GM21723 (cell line): Measurements from ENCODE around the gene BUB3.

Experiments used
- ATAC-seq: cut with Tn5 transposase; IDR thresholded peaks from one replicate; pipeline ENCODE4 v1.9.1; 2021; ENCODE audit warnings: mild to moderate bottlenecking, moderate library complexity; ENCODE audit not compliant: unreplicated experiment

Gene BUB3

GRCh38 chr10:123140983-123141390 lies 13.2 kb upstream of the BUB3 start:
- ATAC-seq = no peak

GRCh38 chr10:123141791-123142700 lies 12.2 kb upstream of the BUB3 start:
- no peak for ATAC-seq

- no peak for ATAC-seq
Observed at GRCh38 chr10:123142701-123143161, 11.5 kb upstream of the BUB3 start.

GRCh38 chr10:123143162-123143824 lies 10.9 kb upstream of the BUB3 start:
- ATAC-seq = no peak

- no peak for ATAC-seq
Observed at GRCh38 chr10:123143825-123144168, 10.4 kb upstream of the BUB3 start.

- no peak for ATAC-seq
Observed at GRCh38 chr10:123144697-123145541, 9.3 kb upstream of the BUB3 start.

- no peak for ATAC-seq
Observed at GRCh38 chr10:123145542-123146012, 8.6 kb upstream of the BUB3 start.

- ATAC-seq = no peak
Observed at GRCh38 chr10:123146013-123146893, 7.9 kb upstream of the BUB3 start.

- ATAC-seq = no peak
Observed at GRCh38 chr10:123146894-123147634, 7.1 kb upstream of the BUB3 start.

- no peak for ATAC-seq
Observed at GRCh38 chr10:123147635-123148413, 6.4 kb upstream of the BUB3 start, which contains the start of gene HMX2. Gene HMX2 (plus strand): TSS chr10:123148136. CDS start chr10:123148379, 243 bp downstream.

GRCh38 chr10:123148414-123149161 lies 5.6 kb upstream of the BUB3 start:
- no peak for ATAC-seq

GRCh38 chr10:123149162-123149567 lies 5.0 kb upstream of the BUB3 start:
- no peak for ATAC-seq

GRCh38 chr10:123149568-123150270 lies 4.5 kb upstream of the BUB3 start:
- no peak for ATAC-seq

GRCh38 chr10:123150271-123150985 lies 3.8 kb upstream of the BUB3 start:
- no peak for ATAC-seq

- no peak for ATAC-seq
Observed at GRCh38 chr10:123150986-123151736, 3.0 kb upstream of the BUB3 start.

GRCh38 chr10:123151737-123152135 lies 2.5 kb upstream of the BUB3 start:
- ATAC-seq = no peak
